ENCODE data around the gene TUG1.

The TUG1 gene

GRCh38 chr22:30947816-30948454, 21.1 kb upstream of the TUG1 start:
- no peak for DNase-seq (ENCODE audit: low read depth)

DNA sequence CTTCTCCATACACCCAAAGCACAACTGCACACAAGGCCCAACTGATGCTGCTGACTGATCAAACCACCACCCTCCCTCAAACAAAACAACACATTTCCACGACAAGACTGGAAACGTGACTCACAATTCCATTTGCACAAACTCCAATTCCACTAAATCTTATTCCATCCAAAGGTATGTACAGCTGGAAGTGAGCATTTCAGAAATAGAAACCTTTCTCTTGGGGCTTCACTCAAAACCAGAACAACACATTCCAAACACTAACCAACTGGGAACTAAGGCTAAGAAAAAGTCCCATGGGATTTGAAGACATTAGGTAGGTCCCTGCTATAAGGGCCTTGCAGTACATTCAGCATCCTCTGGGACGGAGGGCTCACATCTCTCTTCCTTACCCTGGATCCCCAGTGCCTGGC, 20.1 kb upstream of the TUG1 start:
- no peak for DNase-seq (ENCODE audit: low read depth)

- no peak for DNase-seq (ENCODE audit: low read depth)
Observed at GRCh38 chr22:30949934-30950660, 19.0 kb upstream of the TUG1 start.

DNA sequence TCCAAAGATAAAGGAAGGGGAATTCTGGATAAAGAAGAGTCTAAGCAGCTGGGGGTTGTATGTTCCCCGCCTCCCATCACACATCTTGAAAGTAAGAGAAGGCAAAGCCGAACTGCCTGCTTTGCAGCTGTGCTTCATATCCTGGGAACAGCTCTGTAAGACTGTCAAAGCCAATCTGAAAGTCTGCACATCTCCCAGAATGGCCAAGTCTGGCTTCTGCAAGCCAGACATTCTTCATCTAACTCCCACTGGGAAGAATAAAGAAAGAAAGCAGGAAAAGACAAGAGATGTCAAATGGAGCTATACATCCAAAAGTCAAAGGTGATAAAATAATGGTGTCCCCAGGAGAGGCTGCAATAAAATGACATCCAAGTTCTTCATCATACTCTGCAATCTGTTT, 15.9 kb upstream of the TUG1 start:
- no peak for DNase-seq (ENCODE audit: low read depth)

DNA sequence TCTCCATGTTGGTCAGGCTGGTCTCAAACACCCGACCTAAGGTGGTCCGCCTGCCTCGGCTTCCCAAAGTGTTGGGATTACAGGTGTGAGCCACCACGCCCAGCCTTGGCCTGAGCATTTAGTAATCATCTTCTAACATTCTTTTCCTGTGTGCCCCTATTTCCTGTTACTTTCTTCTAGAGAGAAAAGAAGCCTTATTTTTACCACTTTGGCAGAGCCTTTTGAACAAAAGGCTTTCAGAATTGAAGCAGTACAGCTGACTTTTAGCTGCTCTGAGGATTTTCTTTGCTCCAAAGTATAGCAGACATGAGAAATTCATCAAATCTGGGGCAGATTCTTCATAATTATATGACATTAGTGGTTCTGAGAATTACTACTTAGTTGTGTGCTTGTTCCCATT, 13.9 kb upstream of the TUG1 start:
- DNase-seq (ENCODE audit: low read depth): no peak

DNA sequence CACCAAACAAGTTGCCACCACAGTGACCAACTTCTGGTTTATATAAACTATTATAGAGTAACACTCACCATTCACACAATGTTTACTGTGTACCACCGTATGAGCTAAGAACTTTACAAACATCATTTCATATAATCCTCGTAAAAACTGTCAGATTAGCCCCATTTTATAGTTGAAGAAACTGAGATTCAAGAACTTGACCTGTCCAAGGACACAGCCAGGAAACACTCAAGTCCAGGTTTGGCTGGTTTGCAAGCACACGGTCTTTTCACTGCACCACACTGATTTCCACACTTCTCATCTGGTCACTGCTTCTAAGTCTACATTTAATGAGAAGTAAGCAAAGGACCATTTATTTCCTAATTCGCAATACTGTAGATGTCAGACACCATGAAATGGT, 4.2 kb upstream of the TUG1 start:
- DNase-seq (ENCODE audit: low read depth): no peak

- no peak for DNase-seq (ENCODE audit: low read depth)
Observed at GRCh38 chr22:30968015-30968923, 796 bp upstream of the TUG1 start, which contains the start of gene MORC2. Gene MORC2 (minus strand): TSS chr22:30968774. CDS start chr22:30967889, 885 bp downstream.

- no peak for DNase-seq (ENCODE audit: low read depth)
Observed at GRCh38 chr22:30969532-30970355, 679 bp downstream of the TUG1 start.

- no peak for DNase-seq (ENCODE audit: low read depth)
Observed at GRCh38 chr22:30970356-30970746, 1.3 kb downstream of the TUG1 start.

- DNase-seq (ENCODE audit: low read depth): no peak
Observed at GRCh38 chr22:30978304-30978962, 9.4 kb downstream of the TUG1 start.

DNA sequence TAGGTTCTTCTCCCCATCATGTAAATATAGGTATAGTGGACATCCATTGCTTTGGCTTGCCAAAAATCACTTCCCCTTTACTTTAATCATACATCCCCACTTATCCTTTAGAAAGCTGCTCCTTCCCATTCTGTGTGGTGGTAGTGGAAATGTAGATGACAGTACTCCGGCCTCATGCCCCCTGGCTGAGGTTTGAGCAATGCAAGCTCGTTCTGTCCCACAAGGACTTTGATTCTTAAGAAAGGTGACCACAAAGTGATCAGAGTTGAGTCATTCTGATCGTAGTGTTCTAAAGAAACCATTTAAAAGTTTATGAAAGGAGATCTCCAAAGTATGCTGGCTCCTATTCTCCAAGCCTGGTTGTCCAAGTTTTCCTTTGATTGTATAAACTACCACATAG, 10.9 kb downstream of the TUG1 start:
- no peak for DNase-seq (ENCODE audit: low read depth)

DNA sequence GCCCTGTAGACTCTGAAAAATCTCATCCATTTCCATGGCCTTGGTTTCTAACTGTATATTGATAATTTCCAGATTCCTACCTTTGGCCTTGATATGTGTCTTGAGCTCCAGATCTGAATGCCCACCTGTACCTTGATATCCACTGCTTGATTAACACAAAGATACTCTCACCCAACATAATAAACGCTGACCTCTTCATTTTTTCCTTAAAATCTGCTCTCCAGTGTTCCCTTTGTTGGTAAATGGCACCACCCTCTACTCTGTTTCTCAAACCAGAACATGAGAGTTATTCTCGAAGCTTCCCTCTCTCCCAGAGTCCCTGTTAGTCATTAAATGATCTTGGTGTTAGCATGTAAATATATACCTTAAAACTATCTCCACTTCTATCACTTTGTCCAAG, 13.4 kb downstream of the TUG1 start:
- DNase-seq (ENCODE audit: low read depth): no peak

- no peak for DNase-seq (ENCODE audit: low read depth)
Observed at GRCh38 chr22:30984317-30984716, 15.3 kb downstream of the TUG1 start.

DNA sequence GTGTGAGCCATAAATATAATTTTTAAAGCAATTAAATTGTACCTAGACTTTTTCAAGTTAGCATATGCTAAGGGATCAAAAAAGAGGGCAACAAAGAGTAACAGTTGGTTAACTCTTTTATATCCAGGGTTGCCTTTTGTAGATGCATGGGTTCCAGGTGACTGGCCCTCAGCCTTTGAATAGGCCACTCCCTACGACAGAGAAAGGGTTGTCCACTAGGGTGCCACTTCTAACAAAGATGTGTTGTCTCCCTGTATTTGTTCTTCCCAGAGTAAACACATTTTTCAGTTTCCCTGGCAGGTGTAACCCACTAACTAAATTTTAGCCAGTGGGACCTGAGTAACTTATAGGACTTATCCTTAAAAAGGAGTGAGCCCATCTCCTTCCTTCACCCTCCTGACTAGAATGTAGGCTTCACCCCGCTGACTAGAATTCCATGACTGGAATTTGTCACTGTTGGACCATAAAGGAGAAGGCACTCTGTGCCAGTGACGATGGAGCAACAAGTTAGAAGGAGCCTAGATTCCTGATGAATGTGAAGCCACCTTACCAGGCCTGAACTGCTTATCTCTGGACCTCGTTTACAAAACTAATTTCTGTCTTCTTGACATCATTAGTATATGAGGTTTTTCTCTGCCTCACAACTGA, 16.6 kb downstream of the TUG1 start:
- no peak for DNase-seq (ENCODE audit: low read depth)

DNA sequence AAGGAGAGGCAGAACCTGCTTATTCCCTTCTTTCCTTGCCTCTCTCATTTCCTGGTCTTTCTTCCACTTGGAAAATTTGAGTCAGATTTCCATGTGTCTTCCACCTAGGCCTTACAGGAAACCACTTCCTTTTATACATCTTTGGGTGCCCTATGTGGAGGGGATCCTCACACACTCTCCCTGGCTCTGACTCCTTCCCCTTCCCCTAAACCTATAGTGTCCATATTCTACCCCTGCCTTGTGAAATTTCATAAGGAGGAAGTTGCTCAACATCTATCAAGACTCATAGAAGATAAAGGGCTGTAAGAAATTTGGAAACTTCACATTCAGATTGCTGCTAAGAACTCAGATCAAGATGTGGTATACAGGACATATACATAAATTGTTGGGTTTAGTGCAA, 20.4 kb downstream of the TUG1 start:
- no peak for DNase-seq (ENCODE audit: low read depth)

DNA sequence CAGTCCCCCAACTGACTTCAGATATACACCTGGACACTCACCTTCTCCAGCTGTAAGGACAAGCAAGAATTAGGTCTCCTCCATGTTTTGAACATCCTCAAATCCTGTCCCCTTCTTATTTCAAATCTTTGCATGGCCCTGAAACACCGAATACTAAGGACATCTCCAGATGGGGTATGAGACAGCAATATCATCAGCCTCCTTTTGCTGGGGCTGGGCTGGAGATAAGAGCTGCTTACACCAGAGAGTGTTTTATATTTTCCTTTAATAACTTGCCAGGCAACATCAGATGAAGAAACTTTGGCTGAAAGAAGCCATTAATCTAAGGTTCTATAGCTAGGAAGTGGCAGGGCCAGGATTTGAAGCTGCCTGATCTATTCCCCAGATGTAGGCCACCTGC, 21.6 kb downstream of the TUG1 start:
- DNase-seq (ENCODE audit: low read depth): no peak

- DNase-seq (ENCODE audit: low read depth): no peak
Observed at GRCh38 chr22:30992565-30992964, 23.5 kb downstream of the TUG1 start.

- DNase-seq (ENCODE audit: low read depth): no peak
Observed at GRCh38 chr22:30994960-30995359, 25.9 kb downstream of the TUG1 start.

DNA sequence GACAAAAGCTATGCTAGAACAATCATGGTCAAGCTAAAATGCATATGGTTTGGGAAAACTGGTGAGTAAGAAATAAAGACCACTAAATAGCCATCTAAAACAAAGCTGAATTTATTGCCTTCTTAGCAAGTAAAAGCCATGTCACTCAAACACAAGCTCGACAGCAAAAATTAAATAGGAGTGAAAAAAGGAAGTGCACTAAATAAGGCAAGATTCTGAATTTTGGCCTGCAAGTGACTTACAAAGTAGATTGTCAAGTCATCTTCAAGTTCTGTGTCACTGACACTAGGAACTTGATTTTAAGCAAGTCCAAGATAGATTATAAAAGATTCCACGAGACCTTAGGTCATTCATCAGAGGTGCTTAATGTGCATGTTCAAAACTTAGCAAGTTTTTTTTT, 27.4 kb downstream of the TUG1 start:
- DNase-seq (ENCODE audit: low read depth): no peak

DNA sequence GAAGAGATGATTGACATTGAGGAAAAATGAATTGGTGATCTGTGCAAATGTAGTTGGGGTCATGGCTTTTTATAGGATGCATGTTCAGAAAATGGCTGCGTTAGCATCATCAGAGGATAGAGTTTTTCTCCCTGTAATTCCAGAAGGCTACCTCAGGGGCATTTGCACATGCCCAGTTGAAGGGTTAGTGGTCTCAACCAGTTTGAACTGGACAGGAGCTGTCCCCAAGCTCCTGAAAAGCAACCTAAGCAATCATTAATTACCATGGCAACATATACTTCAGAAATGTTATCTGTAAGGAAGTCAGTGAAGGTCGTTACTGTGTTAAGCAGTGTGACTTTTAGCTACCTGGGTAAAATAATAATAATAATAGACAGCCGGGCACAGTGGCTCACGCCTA, 29.3 kb downstream of the TUG1 start:
- DNase-seq (ENCODE audit: low read depth): no peak

Data from activated T-helper 1 cell treated with Interleukin-2 at 50 U/mL for 16 hours (primary cell).